Measurements from ENCODE around the gene FOXM1. TPM values are rescaled to one million over a fixed set of nuclear protein-coding genes. Genes with fewer than 3 reads are reported as not detected.

The FOXM1 gene
- total RNA-seq, 2 experiments from 2014 or later: 0.59 to 0.80 TPM

DNA sequence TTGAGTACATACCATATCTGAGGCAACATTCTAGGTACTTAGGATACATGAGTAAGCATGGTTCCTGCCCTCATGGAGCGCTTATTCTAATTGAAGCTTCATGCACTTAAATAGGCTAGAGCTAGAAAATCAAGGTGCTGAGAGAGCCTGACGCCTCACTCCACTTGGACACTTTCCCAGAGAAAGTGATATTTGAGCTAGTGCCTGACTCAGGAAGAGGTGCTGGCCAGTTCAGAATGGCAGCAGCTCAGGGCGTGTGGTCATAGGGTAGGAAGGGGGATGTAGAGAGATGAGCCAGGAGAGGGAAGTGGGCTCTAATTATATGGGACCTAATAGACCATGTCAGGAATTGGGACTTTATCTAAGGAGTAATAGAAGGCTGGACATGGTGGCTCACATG is 47.0 kb upstream of the FOXM1 start:
- intact Hi-C loops (cut with DNase I, micrococcal nuclease): no loop called here
- Histone ChIP-seq H3K4me3 (ENCODE audit: low read length) (no peak overlapping the region), H3K4me1 (ENCODE audit: insufficient read depth, low read length) (no peaks in the 10 kb centered on the region), H3K27ac (ENCODE audit: low read depth in 1 of 2, low read length in 2 of 2) (no peak overlapping the region), H3K27me3 (ENCODE audit: control insufficient read depth in 1 of 2, insufficient read depth in 2 of 2, low read length in 2 of 2) (no peaks in the 10 kb centered on the region), H3K9me3 (ENCODE audit: control insufficient read depth in 1 of 2, insufficient read depth in 1 of 2, low read length in 2 of 2) (no peaks in the 10 kb centered on the region), H3K36me3 (ENCODE audit: insufficient read depth, low read length) (peaks cover 6% of the 10 kb centered on the region)
- no peak overlapping the region for H3K4me3 Mint-ChIP-seq
- H3K36me3 Mint-ChIP-seq (ENCODE audit: low read depth): peaks cover 57% of the 10 kb centered on the region
- no peak for DNase-seq
- no peak for ATAC-seq (ENCODE audit: poor library complexity)
- H3K27me3 Mint-ChIP-seq: no peaks in the 10 kb centered on the region
- ChIA-PET POLR2A (no interaction called here), CTCF (no interaction called here)
- no peak overlapping the region for H3K27ac Mint-ChIP-seq
- TF ChIP-seq, protein P1, sequence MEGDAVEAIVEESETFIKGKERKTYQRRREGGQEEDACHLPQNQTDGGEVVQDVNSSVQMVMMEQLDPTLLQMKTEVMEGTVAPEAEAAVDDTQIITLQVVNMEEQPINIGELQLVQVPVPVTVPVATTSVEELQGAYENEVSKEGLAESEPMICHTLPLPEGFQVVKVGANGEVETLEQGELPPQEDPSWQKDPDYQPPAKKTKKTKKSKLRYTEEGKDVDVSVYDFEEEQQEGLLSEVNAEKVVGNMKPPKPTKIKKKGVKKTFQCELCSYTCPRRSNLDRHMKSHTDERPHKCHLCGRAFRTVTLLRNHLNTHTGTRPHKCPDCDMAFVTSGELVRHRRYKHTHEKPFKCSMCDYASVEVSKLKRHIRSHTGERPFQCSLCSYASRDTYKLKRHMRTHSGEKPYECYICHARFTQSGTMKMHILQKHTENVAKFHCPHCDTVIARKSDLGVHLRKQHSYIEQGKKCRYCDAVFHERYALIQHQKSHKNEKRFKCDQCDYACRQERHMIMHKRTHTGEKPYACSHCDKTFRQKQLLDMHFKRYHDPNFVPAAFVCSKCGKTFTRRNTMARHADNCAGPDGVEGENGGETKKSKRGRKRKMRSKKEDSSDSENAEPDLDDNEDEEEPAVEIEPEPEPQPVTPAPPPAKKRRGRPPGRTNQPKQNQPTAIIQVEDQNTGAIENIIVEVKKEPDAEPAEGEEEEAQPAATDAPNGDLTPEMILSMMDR (IDR thresholded peaks at IDR 0.05): no peak
- no peaks in the 10 kb centered on the region for H3K9me3 Mint-ChIP-seq
- no peaks in the 10 kb centered on the region for H3K4me1 Mint-ChIP-seq (ENCODE audit: low read depth)

DNA sequence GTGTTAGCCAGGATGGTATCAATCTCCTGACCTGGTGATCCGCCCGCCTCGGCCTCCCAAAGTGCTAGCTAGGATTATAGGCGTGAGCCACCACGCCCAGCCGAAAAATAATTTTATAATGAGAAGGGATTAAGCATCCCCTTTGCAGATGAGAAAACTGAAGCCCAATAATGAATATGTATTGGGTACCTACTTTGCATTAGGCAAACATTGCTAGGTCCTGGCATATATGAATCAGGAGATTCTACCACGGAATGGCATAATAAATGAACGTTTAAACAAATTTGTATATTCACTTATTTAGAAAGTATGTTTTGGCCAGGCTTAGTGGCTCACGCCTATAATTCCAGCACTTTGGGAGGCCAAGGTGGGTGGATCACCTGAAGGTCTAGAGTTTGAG is 46.1 kb upstream of the FOXM1 start:
- H3K9me3 Mint-ChIP-seq: no peaks in the 10 kb centered on the region
- DNase-seq (no peak), ATAC-seq (ENCODE audit: poor library complexity) (no peak)
- no peaks in the 10 kb centered on the region for H3K9me3 ChIP-seq (ENCODE audit: control insufficient read depth in 1 of 2, insufficient read depth in 1 of 2, low read length in 2 of 2)
- H3K4me1 Mint-ChIP-seq (ENCODE audit: low read depth): no peaks in the 10 kb centered on the region
- ChIA-PET CTCF (no interaction called here), POLR2A (no interaction called here)
- H3K27ac Mint-ChIP-seq: no peak overlapping the region
- peaks cover 6% of the 10 kb centered on the region for H3K36me3 ChIP-seq (ENCODE audit: insufficient read depth, low read length)
- peaks cover 56% of the 10 kb centered on the region for H3K36me3 Mint-ChIP-seq (ENCODE audit: low read depth)
- TF ChIP-seq, protein P1 (IDR thresholded peaks at IDR 0.05): no peak
- intact Hi-C loops (cut with DNase I, micrococcal nuclease): no loop called here
- no peaks in the 10 kb centered on the region for H3K27me3 ChIP-seq (ENCODE audit: control insufficient read depth in 1 of 2, insufficient read depth in 2 of 2, low read length in 2 of 2)
- H3K4me1 ChIP-seq (ENCODE audit: insufficient read depth, low read length): no peaks in the 10 kb centered on the region
- no peak overlapping the region for H3K4me3 ChIP-seq (ENCODE audit: low read length)
- no peak overlapping the region for H3K4me3 Mint-ChIP-seq
- no peak overlapping the region for H3K27ac ChIP-seq (ENCODE audit: low read depth in 1 of 2, low read length in 2 of 2)
- no peaks in the 10 kb centered on the region for H3K27me3 Mint-ChIP-seq

DNA sequence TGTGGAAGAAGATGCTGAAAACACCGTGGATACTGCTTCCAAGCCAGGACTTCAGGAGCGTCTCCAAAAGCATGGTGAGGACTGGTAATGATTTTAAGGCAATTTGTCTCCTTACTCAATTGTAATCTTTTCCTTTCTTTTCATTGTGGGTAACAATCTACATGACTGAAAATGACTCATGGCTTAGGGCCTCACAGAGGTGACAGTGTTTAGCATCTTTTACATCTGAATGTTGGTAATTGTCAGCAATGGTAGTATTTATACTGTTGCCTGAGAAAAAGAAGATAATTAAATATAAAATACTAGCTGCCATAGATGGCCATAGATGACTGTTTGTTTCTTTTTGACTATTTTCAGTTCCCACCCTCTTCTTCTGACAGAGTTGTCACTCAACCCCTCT is 45.4 kb upstream of the FOXM1 start:
- ATAC-seq (ENCODE audit: poor library complexity) (no peak), DNase-seq (no peak)
- peaks cover 49% of the 10 kb centered on the region for H3K36me3 Mint-ChIP-seq (ENCODE audit: low read depth)
- no peak overlapping the region for H3K4me3 Mint-ChIP-seq
- no peaks in the 10 kb centered on the region for H3K27me3 Mint-ChIP-seq
- no peaks in the 10 kb centered on the region for H3K4me1 Mint-ChIP-seq (ENCODE audit: low read depth)
- H3K9me3 Mint-ChIP-seq: no peaks in the 10 kb centered on the region
- Histone ChIP-seq H3K9me3 (ENCODE audit: control insufficient read depth in 1 of 2, insufficient read depth in 1 of 2, low read length in 2 of 2) (no peaks in the 10 kb centered on the region), H3K27me3 (ENCODE audit: control insufficient read depth in 1 of 2, insufficient read depth in 2 of 2, low read length in 2 of 2) (no peaks in the 10 kb centered on the region), H3K36me3 (ENCODE audit: insufficient read depth, low read length) (peaks cover 6% of the 10 kb centered on the region), H3K4me3 (ENCODE audit: low read length) (no peak overlapping the region), H3K27ac (ENCODE audit: low read depth in 1 of 2, low read length in 2 of 2) (no peak overlapping the region), H3K4me1 (ENCODE audit: insufficient read depth, low read length) (no peaks in the 10 kb centered on the region)
- CTCF ChIA-PET: no interaction called here
- TF ChIP-seq, protein P1 (IDR thresholded peaks at IDR 0.05): no peak
- no peak overlapping the region for H3K27ac Mint-ChIP-seq
- POLR2A ChIA-PET: no interaction called here
- intact Hi-C loops (cut with DNase I, micrococcal nuclease): no loop called here
